ENCODE data around the gene GRIN2A. TPM values are rescaled to one million over a fixed set of nuclear protein-coding genes. Genes with fewer than 3 reads are reported as not detected.

Gene GRIN2A
- total and polyA plus RNA-seq, 5 donors from 2014 or later = not detected

GRCh38 chr16:9827062-9827752, 355.0 kb downstream of the GRIN2A start:
- Mint-ChIP-seq H3K4me3 (no peak overlapping the region), H3K9me3 (peaks cover 0 to 2% (median 1%) of the 10 kb centered on the region in 7 donors), H3K4me1 (no peaks in the 10 kb centered on the region), H3K27me3 (no peaks in the 10 kb centered on the region), H3K27ac (no peak overlapping the region), H3K36me3 (no peaks in the 10 kb centered on the region)
- Histone ChIP-seq H3K27ac (ENCODE audit: insufficient read depth, low read length, poor library complexity, severe bottlenecking) (no peak overlapping the region), H3K9me3 (ENCODE audit: control insufficient read depth in 2 of 2, low read length in 2 of 2) (no peaks in the 10 kb centered on the region), H3K36me3 (ENCODE audit: control insufficient read depth, insufficient read depth, low read length) (no peaks in the 10 kb centered on the region), H3K4me1 (ENCODE audit: control insufficient read depth, insufficient read depth, low read length, poor library complexity, severe bottlenecking) (no peaks in the 10 kb centered on the region), H3K27me3 (ENCODE audit: control insufficient read depth, insufficient read depth, low read length) (no peaks in the 10 kb centered on the region), H3K4me3 (ENCODE audit: low read depth, low read length) (no peak overlapping the region)
- ATAC-seq (ENCODE audit: low read depth in 2 of 2) = no peak
- DNase-seq = no peak

GRCh38 chr16:9826656-9827055, 355.6 kb downstream of the GRIN2A start:
- H3K4me3 ChIP-seq (ENCODE audit: low read depth, low read length) = no peak overlapping the region
- no peak overlapping the region for H3K4me3 Mint-ChIP-seq
- H3K27ac Mint-ChIP-seq = no peak overlapping the region
- no peak overlapping the region for H3K27ac ChIP-seq (ENCODE audit: insufficient read depth, low read length, poor library complexity, severe bottlenecking)
- H3K36me3 ChIP-seq (ENCODE audit: control insufficient read depth, insufficient read depth, low read length) = no peaks in the 10 kb centered on the region
- no peaks in the 10 kb centered on the region for H3K36me3 Mint-ChIP-seq
- no peaks in the 10 kb centered on the region for H3K9me3 ChIP-seq (ENCODE audit: control insufficient read depth in 2 of 2, low read length in 2 of 2)
- ATAC-seq (ENCODE audit: low read depth in 2 of 2) (no peak), DNase-seq (no peak)
- H3K4me1 Mint-ChIP-seq = no peaks in the 10 kb centered on the region
- H3K4me1 ChIP-seq (ENCODE audit: control insufficient read depth, insufficient read depth, low read length, poor library complexity, severe bottlenecking) = no peaks in the 10 kb centered on the region
- H3K27me3 Mint-ChIP-seq = no peaks in the 10 kb centered on the region
- no peaks in the 10 kb centered on the region for H3K27me3 ChIP-seq (ENCODE audit: control insufficient read depth, insufficient read depth, low read length)
- peaks cover 0 to 4% (median 0%) of the 10 kb centered on the region in 7 donors for H3K9me3 Mint-ChIP-seq

- DNase-seq (no peak), ATAC-seq (ENCODE audit: low read depth in 2 of 2) (no peak)
- no peaks in the 10 kb centered on the region for H3K27me3 Mint-ChIP-seq
- Histone ChIP-seq H3K36me3 (ENCODE audit: control insufficient read depth, insufficient read depth, low read length) (no peaks in the 10 kb centered on the region), H3K27me3 (ENCODE audit: control insufficient read depth, insufficient read depth, low read length) (no peaks in the 10 kb centered on the region), H3K4me1 (ENCODE audit: control insufficient read depth, insufficient read depth, low read length, poor library complexity, severe bottlenecking) (no peaks in the 10 kb centered on the region), H3K4me3 (ENCODE audit: low read depth, low read length) (no peak overlapping the region), H3K9me3 (ENCODE audit: control insufficient read depth in 2 of 2, low read length in 2 of 2) (no peaks in the 10 kb centered on the region), H3K27ac (ENCODE audit: insufficient read depth, low read length, poor library complexity, severe bottlenecking) (no peak overlapping the region)
- H3K9me3 Mint-ChIP-seq = peaks cover 0 to 6% (median 0%) of the 10 kb centered on the region in 7 donors
- H3K4me1 Mint-ChIP-seq = no peaks in the 10 kb centered on the region
- H3K27ac Mint-ChIP-seq = no peak overlapping the region
- H3K36me3 Mint-ChIP-seq = no peaks in the 10 kb centered on the region
- H3K4me3 Mint-ChIP-seq = no peak overlapping the region
Measured at GRCh38 chr16:9824200-9825068, 357.8 kb downstream of the GRIN2A start.

- Histone ChIP-seq H3K4me1 (ENCODE audit: control insufficient read depth, insufficient read depth, low read length, poor library complexity, severe bottlenecking) (no peaks in the 10 kb centered on the region), H3K27ac (ENCODE audit: insufficient read depth, low read length, poor library complexity, severe bottlenecking) (no peak overlapping the region), H3K36me3 (ENCODE audit: control insufficient read depth, insufficient read depth, low read length) (no peaks in the 10 kb centered on the region), H3K27me3 (ENCODE audit: control insufficient read depth, insufficient read depth, low read length) (no peaks in the 10 kb centered on the region), H3K9me3 (ENCODE audit: control insufficient read depth in 2 of 2, low read length in 2 of 2) (no peaks in the 10 kb centered on the region), H3K4me3 (ENCODE audit: low read depth, low read length) (no peak overlapping the region)
- Mint-ChIP-seq H3K27ac (no peak overlapping the region), H3K4me3 (no peak overlapping the region), H3K27me3 (no peaks in the 10 kb centered on the region), H3K36me3 (no peaks in the 10 kb centered on the region), H3K4me1 (no peaks in the 10 kb centered on the region), H3K9me3 (peaks cover 0 to 6% (median 0%) of the 10 kb centered on the region in 7 donors)
- no peak for ATAC-seq (ENCODE audit: low read depth in 2 of 2)
- DNase-seq = no peak
Measured at GRCh38 chr16:9823510-9823909, 358.7 kb downstream of the GRIN2A start.

- no peaks in the 10 kb centered on the region for H3K4me1 ChIP-seq (ENCODE audit: control insufficient read depth, insufficient read depth, low read length, poor library complexity, severe bottlenecking)
- no peaks in the 10 kb centered on the region for H3K36me3 ChIP-seq (ENCODE audit: control insufficient read depth, insufficient read depth, low read length)
- H3K4me3 ChIP-seq (ENCODE audit: low read depth, low read length) = no peak overlapping the region
- H3K4me1 Mint-ChIP-seq = no peaks in the 10 kb centered on the region
- peaks cover 0 to 6% (median 0%) of the 10 kb centered on the region in 7 donors for H3K9me3 Mint-ChIP-seq
- DNase-seq (no peak), ATAC-seq (ENCODE audit: low read depth in 2 of 2) (no peak)
- no peak overlapping the region for H3K27ac Mint-ChIP-seq
- H3K36me3 Mint-ChIP-seq = no peaks in the 10 kb centered on the region
- no peak overlapping the region for H3K27ac ChIP-seq (ENCODE audit: insufficient read depth, low read length, poor library complexity, severe bottlenecking)
- H3K4me3 Mint-ChIP-seq = no peak overlapping the region
- H3K27me3 Mint-ChIP-seq = no peaks in the 10 kb centered on the region
- no peaks in the 10 kb centered on the region for H3K27me3 ChIP-seq (ENCODE audit: control insufficient read depth, insufficient read depth, low read length)
- no peaks in the 10 kb centered on the region for H3K9me3 ChIP-seq (ENCODE audit: control insufficient read depth in 2 of 2, low read length in 2 of 2)
Measured at GRCh38 chr16:9821970-9822369, 360.3 kb downstream of the GRIN2A start.

- peaks cover 0 to 6% (median 0%) of the 10 kb centered on the region in 7 donors for H3K9me3 Mint-ChIP-seq
- no peak overlapping the region for H3K4me3 Mint-ChIP-seq
- no peak overlapping the region for H3K27ac Mint-ChIP-seq
- ATAC-seq (ENCODE audit: low read depth in 2 of 2) (no peak), DNase-seq (no peak)
- H3K4me1 Mint-ChIP-seq = no peaks in the 10 kb centered on the region
- Histone ChIP-seq H3K27ac (ENCODE audit: insufficient read depth, low read length, poor library complexity, severe bottlenecking) (no peak overlapping the region), H3K27me3 (ENCODE audit: control insufficient read depth, insufficient read depth, low read length) (no peaks in the 10 kb centered on the region), H3K4me3 (ENCODE audit: low read depth, low read length) (no peak overlapping the region), H3K9me3 (ENCODE audit: control insufficient read depth in 2 of 2, low read length in 2 of 2) (no peaks in the 10 kb centered on the region), H3K36me3 (ENCODE audit: control insufficient read depth, insufficient read depth, low read length) (no peaks in the 10 kb centered on the region), H3K4me1 (ENCODE audit: control insufficient read depth, insufficient read depth, low read length, poor library complexity, severe bottlenecking) (no peaks in the 10 kb centered on the region)
- H3K27me3 Mint-ChIP-seq = no peaks in the 10 kb centered on the region
- H3K36me3 Mint-ChIP-seq = no peaks in the 10 kb centered on the region
Measured at GRCh38 chr16:9821331-9821730, 360.9 kb downstream of the GRIN2A start.

- ATAC-seq (ENCODE audit: low read depth in 2 of 2) = no peak
- no peak overlapping the region for H3K4me3 ChIP-seq (ENCODE audit: low read depth, low read length)
- no peak for DNase-seq
- no peaks in the 10 kb centered on the region for H3K9me3 ChIP-seq (ENCODE audit: control insufficient read depth in 2 of 2, low read length in 2 of 2)
- peaks cover 0 to 6% (median 0%) of the 10 kb centered on the region in 7 donors for H3K9me3 Mint-ChIP-seq
- H3K27me3 ChIP-seq (ENCODE audit: control insufficient read depth, insufficient read depth, low read length) = no peaks in the 10 kb centered on the region
- H3K36me3 ChIP-seq (ENCODE audit: control insufficient read depth, insufficient read depth, low read length) = no peaks in the 10 kb centered on the region
- no peak overlapping the region for H3K4me3 Mint-ChIP-seq
- no peaks in the 10 kb centered on the region for H3K27me3 Mint-ChIP-seq
- no peaks in the 10 kb centered on the region for H3K36me3 Mint-ChIP-seq
- H3K27ac Mint-ChIP-seq = no peak overlapping the region
- no peaks in the 10 kb centered on the region for H3K4me1 ChIP-seq (ENCODE audit: control insufficient read depth, insufficient read depth, low read length, poor library complexity, severe bottlenecking)
- no peak overlapping the region for H3K27ac ChIP-seq (ENCODE audit: insufficient read depth, low read length, poor library complexity, severe bottlenecking)
- H3K4me1 Mint-ChIP-seq = no peaks in the 10 kb centered on the region
Measured at GRCh38 chr16:9820476-9821246, 361.6 kb downstream of the GRIN2A start.
